SK-N-SH (cell line): ENCODE measurements around the gene PSMB10. TPM values are rescaled to one million over a fixed set of nuclear protein-coding genes. Genes with fewer than 3 reads are reported as not detected.
A peak's percentile ranks its signal among the peaks of the same experiment; 100 is the strongest.

ENCODE experiments used
- CHD2 ChIP-seq: fragments of 150-350 bp; IDR thresholded peaks from 2 replicates; pipeline ENCODE4 v1.6.1; 2018; ENCODE audit warnings: low read length; ENCODE audit not compliant: partially characterized antibody
- EP300 ChIP-seq, 2 experiments: IDR thresholded peaks; 2 replicates each; pipeline versions ENCODE4 v1.4.0 to v1.6.1; 2012; ENCODE audit warnings: borderline replicate concordance in 1 of 2, low read depth in 1 of 2, low read length in 1 of 2
- EZH2phosphoT487 ChIP-seq: fragments of 200-600 bp; sonication (generic); IDR thresholded peaks from 2 replicates; pipeline ENCODE4 v1.6.1; 2017; ENCODE audit warnings: low read depth, mixed run types, mild to moderate bottlenecking, antibody characterized with exemption, moderate library complexity, borderline replicate concordance
- FOSL2 ChIP-seq: IDR thresholded peaks from 2 replicates; pipeline ENCODE4 v1.4.0; 2012; ENCODE audit warnings: low read depth, mild to moderate bottlenecking, moderate library complexity, borderline replicate concordance
- FOXJ3 ChIP-seq: sonication (generic); formaldehyde crosslinking; IDR thresholded peaks from 2 replicates; pipeline ENCODE4 v1.5.1; 2020; ENCODE audit warnings: mild to moderate bottlenecking, missing genetic modification reagents
- FOXM1 ChIP-seq: IDR thresholded peaks from 2 replicates; pipeline ENCODE4 v1.4.0; 2012; ENCODE audit warnings: low read depth, mild to moderate bottlenecking
- GABPA ChIP-seq: IDR thresholded peaks from 2 replicates; pipeline ENCODE4 v1.4.0; 2012; ENCODE audit warnings: low read depth, mild to moderate bottlenecking
- GATA2 ChIP-seq: sonication (generic); formaldehyde crosslinking; IDR thresholded peaks from 2 replicates; pipeline ENCODE4 v1.5.0; 2020; ENCODE audit warnings: mild to moderate bottlenecking, missing genetic modification reagents
- JUND ChIP-seq: IDR thresholded peaks from 2 replicates; pipeline ENCODE4 v1.4.0; 2012
- MEF2A ChIP-seq: IDR thresholded peaks from 2 replicates; pipeline ENCODE4 v1.4.0; 2012; ENCODE audit warnings: low read depth, borderline replicate concordance
- MXI1 ChIP-seq: IDR thresholded peaks from 2 replicates; pipeline ENCODE4 v1.6.1; 2012; ENCODE audit warnings: mild to moderate bottlenecking, low read depth, low read length, improper control_type of control experiment
- NFIC ChIP-seq: IDR thresholded peaks from 2 replicates; pipeline ENCODE4 v1.4.0; 2012; ENCODE audit warnings: borderline replicate concordance
- RAD21 ChIP-seq: IDR thresholded peaks from 2 replicates; pipeline ENCODE4 v1.6.1; 2012; ENCODE audit warnings: mild to moderate bottlenecking, low read length
- RCOR1 ChIP-seq: fragments of 150-350 bp; IDR thresholded peaks from 2 replicates; pipeline ENCODE4 v1.6.1; 2017; ENCODE audit warnings: antibody characterized with exemption, low read length
- RFX5 ChIP-seq: IDR thresholded peaks from 2 replicates; pipeline ENCODE4 v1.6.1; 2012; ENCODE audit warnings: mild to moderate bottlenecking, improper control_type of control experiment, low read length
- RXRA ChIP-seq: IDR thresholded peaks from 2 replicates; pipeline ENCODE4 v1.4.0; 2012; ENCODE audit warnings: low read depth, mild to moderate bottlenecking, borderline replicate concordance
- SIN3A ChIP-seq: IDR thresholded peaks from 2 replicates; pipeline ENCODE4 v1.6.1; 2012; ENCODE audit warnings: low read depth, mild to moderate bottlenecking, low read length, moderate library complexity, borderline replicate concordance
- TAF1 ChIP-seq: IDR thresholded peaks from 2 replicates; pipeline ENCODE4 v1.6.1; 2012; ENCODE audit warnings: low read depth, mild to moderate bottlenecking, low read length, moderate library complexity, borderline replicate concordance
- TCF12 ChIP-seq: IDR thresholded peaks from 2 replicates; pipeline ENCODE4 v1.4.0; 2012
- TEAD4 ChIP-seq: IDR thresholded peaks from 2 replicates; pipeline ENCODE4 v1.4.0; 2012; ENCODE audit warnings: mild to moderate bottlenecking, borderline replicate concordance; ENCODE audit not compliant: insufficient read depth
- YY1 ChIP-seq: IDR thresholded peaks from 2 replicates; pipeline ENCODE4 v1.4.0; 2012; ENCODE audit warnings: low read depth, mild to moderate bottlenecking
- polyA plus RNA-seq, 3 experiments: library from polyadenylated mRNA; depleted of rRNA; stranded (reverse); fragments of >200 nt; gene quantifications; 2 replicates each; pipeline ENCODE4 v1.2.3, GENCODE V29; 2012
- TF ChIP-seq, protein P1 (sequence below): IDR thresholded peaks from 2 replicates; pipeline ENCODE4 v1.6.1; 2012; ENCODE audit warnings: mild to moderate bottlenecking, low read depth, low read length, moderate library complexity
- TF ChIP-seq, protein P2 (sequence below): fragments of 150-350 bp; IDR thresholded peaks from 2 replicates; pipeline ENCODE4 v1.6.1; 2017; ENCODE audit warnings: antibody characterized with exemption, low read length, low read depth, borderline replicate concordance
- TF ChIP-seq, protein P3 (sequence below): IDR thresholded peaks from 2 replicates; pipeline ENCODE4 v1.4.0; 2012; ENCODE audit warnings: low read depth
- TF ChIP-seq, protein P4 (sequence below): IDR thresholded peaks from 2 replicates; pipeline ENCODE4 v1.4.0; 2012; ENCODE audit warnings: low read depth, borderline replicate concordance
- TF ChIP-seq, protein P5 (sequence below): fragments of 150-350 bp; IDR thresholded peaks from 2 replicates; pipeline ENCODE4 v1.6.1; 2016; ENCODE audit warnings: mild to moderate bottlenecking, low read depth, low read length

Gene PSMB10
- polyA plus RNA-seq, 1 of the 3 experiments (the other 2 are of a cell fraction): 57.8 TPM

DNA sequence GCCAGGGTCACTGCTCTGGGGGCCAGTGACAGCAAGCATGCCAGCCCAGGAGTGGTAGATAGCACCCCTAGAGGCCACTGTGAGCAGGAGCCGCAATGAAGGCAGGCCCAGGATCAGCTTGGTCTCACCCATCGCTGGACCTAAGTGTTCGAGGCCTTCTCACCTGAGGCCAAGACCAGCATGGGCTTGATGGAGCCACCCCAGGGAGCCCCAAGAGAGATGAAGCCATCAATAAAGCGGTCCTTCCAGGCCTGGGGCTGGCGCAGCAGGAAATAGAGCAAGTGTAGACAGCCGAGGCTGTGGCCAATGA is 5.5 kb upstream of the PSMB10 start (continued):
- TF ChIP-seq, protein P1, sequence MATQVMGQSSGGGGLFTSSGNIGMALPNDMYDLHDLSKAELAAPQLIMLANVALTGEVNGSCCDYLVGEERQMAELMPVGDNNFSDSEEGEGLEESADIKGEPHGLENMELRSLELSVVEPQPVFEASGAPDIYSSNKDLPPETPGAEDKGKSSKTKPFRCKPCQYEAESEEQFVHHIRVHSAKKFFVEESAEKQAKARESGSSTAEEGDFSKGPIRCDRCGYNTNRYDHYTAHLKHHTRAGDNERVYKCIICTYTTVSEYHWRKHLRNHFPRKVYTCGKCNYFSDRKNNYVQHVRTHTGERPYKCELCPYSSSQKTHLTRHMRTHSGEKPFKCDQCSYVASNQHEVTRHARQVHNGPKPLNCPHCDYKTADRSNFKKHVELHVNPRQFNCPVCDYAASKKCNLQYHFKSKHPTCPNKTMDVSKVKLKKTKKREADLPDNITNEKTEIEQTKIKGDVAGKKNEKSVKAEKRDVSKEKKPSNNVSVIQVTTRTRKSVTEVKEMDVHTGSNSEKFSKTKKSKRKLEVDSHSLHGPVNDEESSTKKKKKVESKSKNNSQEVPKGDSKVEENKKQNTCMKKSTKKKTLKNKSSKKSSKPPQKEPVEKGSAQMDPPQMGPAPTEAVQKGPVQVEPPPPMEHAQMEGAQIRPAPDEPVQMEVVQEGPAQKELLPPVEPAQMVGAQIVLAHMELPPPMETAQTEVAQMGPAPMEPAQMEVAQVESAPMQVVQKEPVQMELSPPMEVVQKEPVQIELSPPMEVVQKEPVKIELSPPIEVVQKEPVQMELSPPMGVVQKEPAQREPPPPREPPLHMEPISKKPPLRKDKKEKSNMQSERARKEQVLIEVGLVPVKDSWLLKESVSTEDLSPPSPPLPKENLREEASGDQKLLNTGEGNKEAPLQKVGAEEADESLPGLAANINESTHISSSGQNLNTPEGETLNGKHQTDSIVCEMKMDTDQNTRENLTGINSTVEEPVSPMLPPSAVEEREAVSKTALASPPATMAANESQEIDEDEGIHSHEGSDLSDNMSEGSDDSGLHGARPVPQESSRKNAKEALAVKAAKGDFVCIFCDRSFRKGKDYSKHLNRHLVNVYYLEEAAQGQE: no peak
- TF ChIP-seq FOXJ3 (CRISPR knock-in tag): no peak
- no peak for TF ChIP-seq RFX5
- no peak for TF ChIP-seq GATA2 (CRISPR knock-in tag)
- TF ChIP-seq, protein P2, sequence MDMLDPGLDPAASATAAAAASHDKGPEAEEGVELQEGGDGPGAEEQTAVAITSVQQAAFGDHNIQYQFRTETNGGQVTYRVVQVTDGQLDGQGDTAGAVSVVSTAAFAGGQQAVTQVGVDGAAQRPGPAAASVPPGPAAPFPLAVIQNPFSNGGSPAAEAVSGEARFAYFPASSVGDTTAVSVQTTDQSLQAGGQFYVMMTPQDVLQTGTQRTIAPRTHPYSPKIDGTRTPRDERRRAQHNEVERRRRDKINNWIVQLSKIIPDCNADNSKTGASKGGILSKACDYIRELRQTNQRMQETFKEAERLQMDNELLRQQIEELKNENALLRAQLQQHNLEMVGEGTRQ: no peak
- TF ChIP-seq, protein P3, sequence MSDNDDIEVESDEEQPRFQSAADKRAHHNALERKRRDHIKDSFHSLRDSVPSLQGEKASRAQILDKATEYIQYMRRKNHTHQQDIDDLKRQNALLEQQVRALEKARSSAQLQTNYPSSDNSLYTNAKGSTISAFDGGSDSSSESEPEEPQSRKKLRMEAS: no peak
- TF ChIP-seq MEF2A: no peak
- TF ChIP-seq TCF12: no peak
- no peak for TF ChIP-seq SIN3A
- TF ChIP-seq JUND: no peak
- no peak for TF ChIP-seq FOXM1
- TF ChIP-seq, protein P4, sequence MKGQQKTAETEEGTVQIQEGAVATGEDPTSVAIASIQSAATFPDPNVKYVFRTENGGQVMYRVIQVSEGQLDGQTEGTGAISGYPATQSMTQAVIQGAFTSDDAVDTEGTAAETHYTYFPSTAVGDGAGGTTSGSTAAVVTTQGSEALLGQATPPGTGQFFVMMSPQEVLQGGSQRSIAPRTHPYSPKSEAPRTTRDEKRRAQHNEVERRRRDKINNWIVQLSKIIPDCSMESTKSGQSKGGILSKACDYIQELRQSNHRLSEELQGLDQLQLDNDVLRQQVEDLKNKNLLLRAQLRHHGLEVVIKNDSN: no peak
- TF ChIP-seq EZH2phosphoT487: no peak
- TF ChIP-seq YY1: no peak
- TF ChIP-seq, protein P5, sequence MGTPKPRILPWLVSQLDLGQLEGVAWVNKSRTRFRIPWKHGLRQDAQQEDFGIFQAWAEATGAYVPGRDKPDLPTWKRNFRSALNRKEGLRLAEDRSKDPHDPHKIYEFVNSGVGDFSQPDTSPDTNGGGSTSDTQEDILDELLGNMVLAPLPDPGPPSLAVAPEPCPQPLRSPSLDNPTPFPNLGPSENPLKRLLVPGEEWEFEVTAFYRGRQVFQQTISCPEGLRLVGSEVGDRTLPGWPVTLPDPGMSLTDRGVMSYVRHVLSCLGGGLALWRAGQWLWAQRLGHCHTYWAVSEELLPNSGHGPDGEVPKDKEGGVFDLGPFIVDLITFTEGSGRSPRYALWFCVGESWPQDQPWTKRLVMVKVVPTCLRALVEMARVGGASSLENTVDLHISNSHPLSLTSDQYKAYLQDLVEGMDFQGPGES: no peak
- no peak for TF ChIP-seq RCOR1
- TF ChIP-seq FOSL2: no peak
- peak; percentile 70; the same call in 1 of the 2 replicates for TF ChIP-seq MXI1
- no peak for TF ChIP-seq CHD2
- no peak for TF ChIP-seq TEAD4
- TF ChIP-seq RAD21: peak; percentile 63
- no peak for TF ChIP-seq RXRA
- TF ChIP-seq TAF1: no peak
- TF ChIP-seq NFIC: no peak
- no peak for TF ChIP-seq EP300 (IDR thresholded peaks at IDR 0.05; ENCODE audit: borderline replicate concordance in 1 of 2, low read depth in 1 of 2, low read length in 1 of 2)
- TF ChIP-seq GABPA: no peak
